ENCODE results near the gene DLD.
"Not testable (repeated sequence)": the region's sequence is repeated elsewhere in the genome, so short reads cannot be mapped to it uniquely, and the experiment has no call there.

Gene DLD

DNA sequence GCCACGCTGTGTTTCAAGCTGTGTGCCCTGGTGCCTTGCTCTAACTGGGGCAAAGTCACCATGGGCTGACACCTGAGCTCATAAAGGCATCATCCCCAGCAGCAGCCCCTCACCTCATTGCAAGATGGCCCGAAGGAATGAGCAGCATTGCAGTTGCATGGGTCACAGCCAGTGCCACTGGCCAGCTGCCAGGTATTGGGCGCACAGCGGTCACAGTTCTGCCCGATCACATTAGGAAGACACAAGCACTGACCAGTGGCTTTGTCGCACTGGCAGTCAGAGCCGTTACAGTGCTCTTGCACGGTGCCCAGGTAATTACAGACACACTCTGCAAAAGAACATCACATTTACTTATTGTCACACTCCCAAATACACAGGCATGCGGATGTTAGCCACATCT, 60.9 kb downstream of the DLD start:
- Histone ChIP-seq H3K4me3 (ENCODE audit: severe bottlenecking) (no peak overlapping the region), H3K9me3 (ENCODE audit: severe bottlenecking) (no peaks in the 10 kb centered on the region), H3K27me3 (ENCODE audit: insufficient read depth, poor library complexity, severe bottlenecking) (no peaks in the 10 kb centered on the region), H3K27ac (ENCODE audit: poor library complexity, severe bottlenecking) (peak overlapping the region; percentile 96), H3K36me3 (ENCODE audit: low read depth) (peaks cover 97% of the 10 kb centered on the region), H3K4me1 (ENCODE audit: insufficient read depth, poor library complexity, severe bottlenecking) (peaks cover 70% of the 10 kb centered on the region)
- TF ChIP-seq, protein P1, sequence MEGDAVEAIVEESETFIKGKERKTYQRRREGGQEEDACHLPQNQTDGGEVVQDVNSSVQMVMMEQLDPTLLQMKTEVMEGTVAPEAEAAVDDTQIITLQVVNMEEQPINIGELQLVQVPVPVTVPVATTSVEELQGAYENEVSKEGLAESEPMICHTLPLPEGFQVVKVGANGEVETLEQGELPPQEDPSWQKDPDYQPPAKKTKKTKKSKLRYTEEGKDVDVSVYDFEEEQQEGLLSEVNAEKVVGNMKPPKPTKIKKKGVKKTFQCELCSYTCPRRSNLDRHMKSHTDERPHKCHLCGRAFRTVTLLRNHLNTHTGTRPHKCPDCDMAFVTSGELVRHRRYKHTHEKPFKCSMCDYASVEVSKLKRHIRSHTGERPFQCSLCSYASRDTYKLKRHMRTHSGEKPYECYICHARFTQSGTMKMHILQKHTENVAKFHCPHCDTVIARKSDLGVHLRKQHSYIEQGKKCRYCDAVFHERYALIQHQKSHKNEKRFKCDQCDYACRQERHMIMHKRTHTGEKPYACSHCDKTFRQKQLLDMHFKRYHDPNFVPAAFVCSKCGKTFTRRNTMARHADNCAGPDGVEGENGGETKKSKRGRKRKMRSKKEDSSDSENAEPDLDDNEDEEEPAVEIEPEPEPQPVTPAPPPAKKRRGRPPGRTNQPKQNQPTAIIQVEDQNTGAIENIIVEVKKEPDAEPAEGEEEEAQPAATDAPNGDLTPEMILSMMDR (IDR thresholded peaks at IDR 0.05; ENCODE audit: poor library complexity, severe bottlenecking) = no peak
- DNase-seq (ENCODE audit: low spot score) = no peak
- ATAC-seq (ENCODE audit: low read depth) = no peak

DNA sequence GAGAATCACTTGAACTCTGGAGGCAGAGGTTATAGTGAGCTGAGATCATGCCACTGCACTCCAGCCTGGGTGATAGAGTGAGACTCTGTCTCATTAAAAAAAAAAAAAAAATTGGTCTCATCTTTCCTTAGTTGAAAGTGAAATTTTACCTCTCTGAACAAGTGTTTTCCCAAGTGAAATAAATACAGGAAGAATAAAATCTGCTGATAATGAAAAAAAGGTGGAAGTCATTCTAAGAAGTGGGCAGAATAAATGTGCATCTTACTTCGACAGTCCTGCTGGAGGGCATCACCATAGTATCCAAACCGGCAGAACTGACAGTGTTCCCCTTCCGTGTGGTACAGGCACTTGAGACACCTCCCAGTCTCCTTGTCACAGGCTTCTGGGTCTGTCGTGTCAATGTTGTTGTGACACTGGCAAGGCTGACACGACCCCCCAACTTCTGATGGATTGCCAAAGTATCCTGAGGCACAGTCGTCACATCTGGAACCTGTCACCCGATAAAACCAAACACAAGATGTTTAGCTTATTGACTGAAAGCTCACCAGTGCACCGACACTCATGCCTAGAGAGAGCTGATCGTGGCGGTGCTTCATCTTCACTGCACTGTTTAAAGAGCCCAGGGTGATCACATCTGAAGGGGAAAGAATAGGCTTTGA, 62.4 kb downstream of the DLD start:
- no peak for DNase-seq (ENCODE audit: low spot score)
- H3K9me3 ChIP-seq (ENCODE audit: severe bottlenecking) = no peaks in the 10 kb centered on the region
- peak overlapping the region; percentile 96 for H3K27ac ChIP-seq (ENCODE audit: poor library complexity, severe bottlenecking)
- H3K4me3 ChIP-seq (ENCODE audit: severe bottlenecking) = no peak overlapping the region
- peaks cover 55% of the 10 kb centered on the region for H3K4me1 ChIP-seq (ENCODE audit: insufficient read depth, poor library complexity, severe bottlenecking)
- H3K27me3 ChIP-seq (ENCODE audit: insufficient read depth, poor library complexity, severe bottlenecking) = no peaks in the 10 kb centered on the region
- H3K36me3 ChIP-seq (ENCODE audit: low read depth) = peaks cover 97% of the 10 kb centered on the region
- TF ChIP-seq, protein P1 (IDR thresholded peaks at IDR 0.05; ENCODE audit: poor library complexity, severe bottlenecking) = no peak
- no peak for ATAC-seq (ENCODE audit: low read depth)

DNA sequence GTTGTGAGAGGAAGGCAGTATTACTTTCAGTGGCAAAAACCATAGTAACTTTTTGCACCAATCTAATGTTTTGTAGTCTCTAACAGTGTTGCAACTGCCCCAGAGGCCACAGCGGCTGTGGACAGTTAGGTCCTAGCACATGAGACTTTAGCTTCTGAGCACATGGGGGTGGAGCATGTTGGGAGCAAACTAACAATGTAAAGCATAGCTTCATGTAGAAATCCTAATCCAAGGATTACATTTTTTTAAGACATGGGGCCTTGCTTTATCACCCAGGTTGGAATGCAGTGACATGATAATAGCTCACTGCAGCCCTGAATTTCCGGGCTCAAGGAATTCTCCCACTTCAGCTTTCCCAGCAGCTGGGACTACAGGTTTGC, 62.9 kb downstream of the DLD start:
- H3K36me3 ChIP-seq (ENCODE audit: low read depth) = peaks cover 97% of the 10 kb centered on the region
- no peak for ATAC-seq (ENCODE audit: low read depth)
- no peak for DNase-seq (ENCODE audit: low spot score)
- H3K9me3 ChIP-seq (ENCODE audit: severe bottlenecking) = no peaks in the 10 kb centered on the region
- TF ChIP-seq, protein P1 (IDR thresholded peaks at IDR 0.05; ENCODE audit: poor library complexity, severe bottlenecking) = no peak
- H3K4me1 ChIP-seq (ENCODE audit: insufficient read depth, poor library complexity, severe bottlenecking) = peaks cover 49% of the 10 kb centered on the region
- H3K4me3 ChIP-seq (ENCODE audit: severe bottlenecking) = no peak overlapping the region
- H3K27me3 ChIP-seq (ENCODE audit: insufficient read depth, poor library complexity, severe bottlenecking) = no peaks in the 10 kb centered on the region
- H3K27ac ChIP-seq (ENCODE audit: poor library complexity, severe bottlenecking) = peak overlapping the region; percentile 96

DNA sequence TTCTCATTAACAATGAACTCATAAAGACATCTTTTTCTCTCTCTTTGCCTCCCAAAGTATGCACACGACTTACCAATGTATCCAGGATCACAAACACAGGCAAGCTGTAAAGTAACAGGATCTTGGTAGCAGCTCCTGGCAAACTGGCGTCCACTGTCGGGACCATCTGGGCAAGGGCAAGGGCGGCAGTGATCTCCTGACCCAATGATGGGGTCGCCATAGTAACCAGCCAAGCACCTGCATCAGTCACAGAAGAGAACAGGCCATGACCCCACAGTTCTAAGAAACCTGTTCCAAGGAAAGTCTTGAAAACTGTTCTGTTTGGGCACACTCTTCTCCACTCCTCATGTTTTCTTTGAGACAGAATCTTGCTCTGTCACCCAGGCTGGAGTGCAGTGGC, 64.4 kb downstream of the DLD start:
- H3K4me3 ChIP-seq (ENCODE audit: severe bottlenecking) = no peak overlapping the region
- peaks cover 36% of the 10 kb centered on the region for H3K4me1 ChIP-seq (ENCODE audit: insufficient read depth, poor library complexity, severe bottlenecking)
- peak overlapping the region; percentile 96 for H3K27ac ChIP-seq (ENCODE audit: poor library complexity, severe bottlenecking)
- H3K36me3 ChIP-seq (ENCODE audit: low read depth) = peaks cover 100% of the 10 kb centered on the region
- TF ChIP-seq, protein P1 (IDR thresholded peaks at IDR 0.05; ENCODE audit: poor library complexity, severe bottlenecking) = no peak
- no peaks in the 10 kb centered on the region for H3K27me3 ChIP-seq (ENCODE audit: insufficient read depth, poor library complexity, severe bottlenecking)
- no peaks in the 10 kb centered on the region for H3K9me3 ChIP-seq (ENCODE audit: severe bottlenecking)
- no peak for DNase-seq (ENCODE audit: low spot score)
- no peak for ATAC-seq (ENCODE audit: low read depth)

DNA sequence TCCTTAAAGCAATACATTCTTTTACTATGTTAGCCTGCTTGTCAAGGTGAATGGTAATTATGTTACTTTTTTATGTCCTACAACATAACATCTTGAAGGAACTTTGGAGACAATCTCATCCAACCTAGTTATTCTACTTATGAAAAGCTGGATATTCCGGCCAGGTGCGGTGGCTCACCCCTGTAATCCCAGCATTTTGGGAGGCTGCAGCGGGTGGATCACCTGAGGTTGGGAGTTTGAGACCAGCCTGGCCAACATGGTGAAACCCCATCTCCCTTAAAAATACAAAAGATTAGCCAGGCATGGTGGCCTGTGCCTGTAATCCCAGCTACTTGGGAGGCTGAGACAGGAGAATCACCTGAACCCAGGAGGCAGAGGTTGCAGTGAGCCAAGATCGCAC, 66.0 kb downstream of the DLD start:
- peaks cover 100% of the 10 kb centered on the region for H3K36me3 ChIP-seq (ENCODE audit: low read depth)
- H3K27ac ChIP-seq (ENCODE audit: poor library complexity, severe bottlenecking) = peak overlapping the region; percentile 96
- not testable (repeated sequence) for H3K4me3 ChIP-seq (ENCODE audit: severe bottlenecking)

More for the DNA sequence above, 66.0 kb downstream of the DLD start:
- not testable (repeated sequence) for DNase-seq (ENCODE audit: low spot score); ATAC-seq (ENCODE audit: low read depth); H3K27me3 ChIP-seq (ENCODE audit: insufficient read depth, poor library complexity, severe bottlenecking); H3K9me3 ChIP-seq (ENCODE audit: severe bottlenecking)
- peaks cover 23% of the 10 kb centered on the region for H3K4me1 ChIP-seq (ENCODE audit: insufficient read depth, poor library complexity, severe bottlenecking)
